AG09309 (cell line): ENCODE measurements around the gene SYT8.

Experiments used
- DNase-seq: peaks from one replicate; pipeline ENCODE4 v3.0.0-alpha.2; 2010; ENCODE audit warnings: low read depth
- H3K4me3 ChIP-seq: 2 replicates; pipeline ENCODE4 v1.5.1; 2011; ENCODE audit warnings: mild to moderate bottlenecking, low read depth, low read length, moderate library complexity; ENCODE audit not compliant: control insufficient read depth
- TF ChIP-seq, protein P1 (sequence below): IDR thresholded peaks from 2 replicates; pipeline ENCODE4 v1.5.1; 2011; ENCODE audit warnings: mild to moderate bottlenecking, low read depth, low read length, inconsistent platforms; ENCODE audit not compliant: insufficient read depth, control insufficient read depth; ENCODE audit errors: missing control alignments

SYT8 gene

DNA sequence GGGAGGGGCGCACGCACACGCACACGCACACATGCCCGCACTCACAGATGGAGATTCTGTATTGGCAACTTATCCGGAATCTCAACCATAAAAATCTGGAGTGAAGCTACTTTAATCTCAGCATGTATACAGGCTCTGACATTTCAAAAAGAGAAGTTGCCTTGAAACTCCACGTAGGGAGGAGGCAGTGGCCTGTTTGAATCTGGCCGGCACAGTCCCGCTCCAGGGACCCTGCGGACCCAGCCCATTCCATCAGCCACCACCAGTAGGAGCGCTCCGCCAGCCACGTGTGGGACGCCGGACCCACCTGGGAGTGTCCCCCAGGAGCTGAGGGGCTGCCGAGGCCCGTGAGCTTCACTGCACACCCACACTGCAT, 1.9 kb upstream of the SYT8 start:
- DNase-seq: no peak
- H3K4me3 ChIP-seq: no peak overlapping the region
- TF ChIP-seq, protein P1, sequence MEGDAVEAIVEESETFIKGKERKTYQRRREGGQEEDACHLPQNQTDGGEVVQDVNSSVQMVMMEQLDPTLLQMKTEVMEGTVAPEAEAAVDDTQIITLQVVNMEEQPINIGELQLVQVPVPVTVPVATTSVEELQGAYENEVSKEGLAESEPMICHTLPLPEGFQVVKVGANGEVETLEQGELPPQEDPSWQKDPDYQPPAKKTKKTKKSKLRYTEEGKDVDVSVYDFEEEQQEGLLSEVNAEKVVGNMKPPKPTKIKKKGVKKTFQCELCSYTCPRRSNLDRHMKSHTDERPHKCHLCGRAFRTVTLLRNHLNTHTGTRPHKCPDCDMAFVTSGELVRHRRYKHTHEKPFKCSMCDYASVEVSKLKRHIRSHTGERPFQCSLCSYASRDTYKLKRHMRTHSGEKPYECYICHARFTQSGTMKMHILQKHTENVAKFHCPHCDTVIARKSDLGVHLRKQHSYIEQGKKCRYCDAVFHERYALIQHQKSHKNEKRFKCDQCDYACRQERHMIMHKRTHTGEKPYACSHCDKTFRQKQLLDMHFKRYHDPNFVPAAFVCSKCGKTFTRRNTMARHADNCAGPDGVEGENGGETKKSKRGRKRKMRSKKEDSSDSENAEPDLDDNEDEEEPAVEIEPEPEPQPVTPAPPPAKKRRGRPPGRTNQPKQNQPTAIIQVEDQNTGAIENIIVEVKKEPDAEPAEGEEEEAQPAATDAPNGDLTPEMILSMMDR: no peak

DNA sequence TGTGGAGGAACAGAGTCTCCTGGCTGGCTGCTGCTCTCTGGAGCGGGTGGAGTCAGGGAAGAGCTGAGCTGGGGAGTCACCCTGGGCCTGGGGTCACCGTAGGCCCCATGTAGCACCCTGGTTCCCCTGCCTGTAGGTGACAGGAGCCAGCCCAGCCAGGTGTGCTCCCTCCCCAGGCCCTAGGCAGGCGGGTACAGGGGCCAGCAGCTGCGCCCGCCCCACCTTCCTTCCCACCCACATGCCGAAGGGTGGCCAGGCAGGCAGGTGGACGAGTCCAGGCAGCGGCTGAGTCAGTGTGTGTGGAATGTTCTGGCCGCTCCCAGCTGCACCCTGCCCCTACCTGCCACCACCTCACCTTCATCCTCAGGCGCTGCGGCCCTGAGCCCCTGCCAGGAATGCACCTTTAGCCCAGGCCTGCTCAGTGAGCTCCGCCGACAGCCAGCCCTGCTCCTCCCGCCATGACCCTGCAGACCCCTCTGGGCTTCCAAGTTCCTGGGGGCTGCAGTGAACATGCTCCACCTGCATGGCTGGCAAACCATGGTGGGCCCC, 654 bp upstream of the SYT8 start:
- no peak for DNase-seq
- TF ChIP-seq, protein P1: no peak

GRCh38 chr11:1835671-1836010, 851 bp downstream of the SYT8 start:
- H3K4me3 ChIP-seq: no peak overlapping the region
- DNase-seq: no peak
- TF ChIP-seq, protein P1: no peak

More for the DNA sequence above, 654 bp upstream of the SYT8 start:
- no peak overlapping the region for H3K4me3 ChIP-seq

- TF ChIP-seq, protein P1: no peak
- no peak overlapping the region for H3K4me3 ChIP-seq
- no peak for DNase-seq
Observed at GRCh38 chr11:1836011-1836945, 1.5 kb downstream of the SYT8 start.

DNA sequence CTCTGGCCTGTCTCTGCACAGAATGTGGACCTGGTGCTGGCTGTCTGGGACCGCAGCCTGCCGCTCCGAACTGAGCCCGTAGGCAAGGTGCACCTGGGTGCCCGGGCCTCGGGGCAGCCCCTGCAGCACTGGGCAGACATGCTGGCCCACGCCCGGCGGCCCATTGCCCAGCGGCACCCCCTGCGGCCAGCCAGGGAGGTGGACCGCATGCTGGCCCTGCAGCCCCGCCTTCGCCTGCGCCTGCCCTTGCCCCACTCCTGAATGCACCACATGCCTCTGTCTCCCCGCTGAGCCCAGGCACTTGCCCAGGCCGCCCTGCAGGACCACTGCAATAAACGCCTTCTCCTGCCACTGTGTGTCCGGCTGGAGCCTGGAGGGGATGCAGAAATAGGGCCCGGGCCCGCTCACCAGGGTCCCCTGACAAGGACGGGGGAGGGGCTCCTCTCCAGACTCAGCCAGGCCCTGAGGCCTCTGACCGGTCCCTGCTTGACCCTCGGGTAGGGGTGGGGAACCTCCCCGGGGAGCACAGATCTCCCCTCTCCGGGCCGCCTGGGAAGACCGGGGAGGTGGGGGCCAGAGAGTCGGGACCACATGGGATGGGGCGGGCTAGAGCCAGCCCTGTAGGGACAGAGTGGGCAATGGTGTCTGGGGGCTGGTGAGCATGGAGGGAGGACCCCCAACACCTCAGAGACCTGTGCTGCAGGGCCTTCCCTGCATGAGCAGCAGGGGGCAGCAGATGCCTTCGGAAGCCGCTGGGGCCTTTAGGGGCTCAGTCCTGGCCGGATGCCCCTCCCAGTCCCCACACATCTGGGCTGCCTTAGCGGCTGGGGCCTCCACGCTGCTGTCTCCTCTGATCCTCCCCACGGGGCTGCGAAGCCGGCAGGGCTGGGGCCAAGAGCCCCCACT, 2.6 kb downstream of the SYT8 start:
- DNase-seq: no peak
- H3K4me3 ChIP-seq: no peak overlapping the region
- TF ChIP-seq, protein P1: peak; percentile 94

DNA sequence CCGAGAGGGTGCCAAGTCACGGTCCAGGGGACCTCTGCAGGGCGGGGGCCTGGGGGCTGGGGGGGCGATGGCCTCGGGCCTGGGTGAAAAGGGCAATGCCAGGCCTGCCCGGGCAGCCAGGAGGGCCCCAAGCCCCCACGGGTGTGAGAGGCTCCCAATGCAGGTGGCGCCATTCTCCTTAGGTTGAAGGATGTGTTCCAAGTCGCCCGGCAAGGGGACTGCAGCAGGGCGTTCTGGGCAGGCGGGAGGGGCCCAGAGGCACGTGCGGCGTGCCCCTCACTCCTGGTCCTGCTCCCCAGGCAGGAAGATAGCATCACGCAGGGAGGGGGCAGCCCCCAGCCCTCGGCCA, 3.3 kb downstream of the SYT8 start:
- no peak overlapping the region for H3K4me3 ChIP-seq
- TF ChIP-seq, protein P1: no peak
- DNase-seq: no peak
